ENCODE results near the gene AMPD2.

Gene AMPD2

GRCh38 chr1:109631513-109632505, 12.2 kb downstream of the AMPD2 start:
- no peak overlapping the region for H3K4me2 ChIP-seq (ENCODE audit: low read length)
- H3K27ac ChIP-seq (ENCODE audit: low read depth, low read length), result no peak overlapping the region
- peaks cover 42% of the 10 kb centered on the region for H3K36me3 ChIP-seq (ENCODE audit: control insufficient read depth, low read length)

GRCh38 chr1:109632671-109633346, 13.2 kb downstream of the AMPD2 start:
- Histone ChIP-seq H3F3A (ENCODE audit: control insufficient read depth, insufficient read depth) (peaks cover 3% of the 10 kb centered on the region; the same call in 1 of the 2 replicates), H3K9me3 (ENCODE audit: control insufficient read depth, insufficient read depth, low read length) (no peaks in the 10 kb centered on the region), H3K9me2 (replicated peaks; ENCODE audit: control insufficient read depth, low read length) (no peaks in the 10 kb centered on the region), H3K27me3 (ENCODE audit: control insufficient read depth, low read length) (no peaks in the 10 kb centered on the region), H3K4me2 (ENCODE audit: low read length) (no peak overlapping the region), H3K27ac (ENCODE audit: low read depth, low read length) (no peak overlapping the region), H3K4me3 (ENCODE audit: low read length) (no peak overlapping the region), H4K20me1 (ENCODE audit: control insufficient read depth, insufficient read depth, low read depth, low read length) (no peaks in the 10 kb centered on the region), H3K36me3 (ENCODE audit: control insufficient read depth, low read length) (peaks cover 37% of the 10 kb centered on the region), H3K4me1 (ENCODE audit: control insufficient read depth, low read length) (0 out of 2 replicates have a peak, but pooled peaks cover 3% of the 10 kb centered on the region), H3K79me2 (ENCODE audit: control insufficient read depth, low read length) (no peaks in the 10 kb centered on the region)
- TF ChIP-seq EZH2phosphoT487 (IDR thresholded peaks at IDR 0.05; ENCODE audit: borderline replicate concordance, low read length) (no peak), CTCF (IDR thresholded peaks at IDR 0.05; ENCODE audit: low read depth, low read length, poor library complexity, severe bottlenecking) (no peak)

More at GRCh38 chr1:109631513-109632505, 12.2 kb downstream of the AMPD2 start:
- Histone ChIP-seq H3K4me3 (ENCODE audit: low read length) (no peak overlapping the region), H3F3A (ENCODE audit: control insufficient read depth, insufficient read depth) (peaks cover 3% of the 10 kb centered on the region; the same call in 1 of the 2 replicates), H3K9me2 (replicated peaks; ENCODE audit: control insufficient read depth, low read length) (no peaks in the 10 kb centered on the region), H3K27me3 (ENCODE audit: control insufficient read depth, low read length) (no peaks in the 10 kb centered on the region), H3K4me1 (ENCODE audit: control insufficient read depth, low read length) (0 out of 2 replicates have a peak, but pooled peaks cover 3% of the 10 kb centered on the region), H3K9me3 (ENCODE audit: control insufficient read depth, insufficient read depth, low read length) (no peaks in the 10 kb centered on the region), H4K20me1 (ENCODE audit: control insufficient read depth, insufficient read depth, low read depth, low read length) (no peaks in the 10 kb centered on the region), H3K79me2 (ENCODE audit: control insufficient read depth, low read length) (no peaks in the 10 kb centered on the region)
- TF ChIP-seq CTCF (IDR thresholded peaks at IDR 0.05; ENCODE audit: low read depth, low read length, poor library complexity, severe bottlenecking) (no peak), EZH2phosphoT487 (IDR thresholded peaks at IDR 0.05; ENCODE audit: borderline replicate concordance, low read length) (no peak)

- Histone ChIP-seq H3K9me2 (replicated peaks; ENCODE audit: control insufficient read depth, low read length) (no peaks in the 10 kb centered on the region), H3K4me2 (ENCODE audit: low read length) (no peak overlapping the region), H3K27me3 (ENCODE audit: control insufficient read depth, low read length) (no peaks in the 10 kb centered on the region), H4K20me1 (ENCODE audit: control insufficient read depth, insufficient read depth, low read depth, low read length) (no peaks in the 10 kb centered on the region), H3K27ac (ENCODE audit: low read depth, low read length) (no peak overlapping the region), H3K36me3 (ENCODE audit: control insufficient read depth, low read length) (peaks cover 22% of the 10 kb centered on the region), H3K9me3 (ENCODE audit: control insufficient read depth, insufficient read depth, low read length) (no peaks in the 10 kb centered on the region), H3K79me2 (ENCODE audit: control insufficient read depth, low read length) (no peaks in the 10 kb centered on the region), H3F3A (ENCODE audit: control insufficient read depth, insufficient read depth) (peaks cover 3% of the 10 kb centered on the region; the same call in 1 of the 2 replicates), H3K4me3 (ENCODE audit: low read length) (no peak overlapping the region), H3K4me1 (ENCODE audit: control insufficient read depth, low read length) (0 out of 2 replicates have a peak, but pooled peaks cover 3% of the 10 kb centered on the region)
- TF ChIP-seq CTCF (IDR thresholded peaks at IDR 0.05; ENCODE audit: low read depth, low read length, poor library complexity, severe bottlenecking), result no peak
Observed at GRCh38 chr1:109634292-109634691, 14.7 kb downstream of the AMPD2 start.

Measured in DOHH2 (cell line).